HG02852 (cell line): ENCODE data around the gene SHROOM2.
"Not testable (repeated sequence)": the region's sequence is repeated elsewhere in the genome, so short reads cannot be mapped to it uniquely, and the experiment has no call there.

Experiments used
- ATAC-seq: cut with Tn5 transposase; IDR thresholded peaks from one replicate; pipeline ENCODE4 v1.9.1; 2021; ENCODE audit warnings: mild to moderate bottlenecking, moderate library complexity; ENCODE audit not compliant: unreplicated experiment

SHROOM2 gene, protein sequence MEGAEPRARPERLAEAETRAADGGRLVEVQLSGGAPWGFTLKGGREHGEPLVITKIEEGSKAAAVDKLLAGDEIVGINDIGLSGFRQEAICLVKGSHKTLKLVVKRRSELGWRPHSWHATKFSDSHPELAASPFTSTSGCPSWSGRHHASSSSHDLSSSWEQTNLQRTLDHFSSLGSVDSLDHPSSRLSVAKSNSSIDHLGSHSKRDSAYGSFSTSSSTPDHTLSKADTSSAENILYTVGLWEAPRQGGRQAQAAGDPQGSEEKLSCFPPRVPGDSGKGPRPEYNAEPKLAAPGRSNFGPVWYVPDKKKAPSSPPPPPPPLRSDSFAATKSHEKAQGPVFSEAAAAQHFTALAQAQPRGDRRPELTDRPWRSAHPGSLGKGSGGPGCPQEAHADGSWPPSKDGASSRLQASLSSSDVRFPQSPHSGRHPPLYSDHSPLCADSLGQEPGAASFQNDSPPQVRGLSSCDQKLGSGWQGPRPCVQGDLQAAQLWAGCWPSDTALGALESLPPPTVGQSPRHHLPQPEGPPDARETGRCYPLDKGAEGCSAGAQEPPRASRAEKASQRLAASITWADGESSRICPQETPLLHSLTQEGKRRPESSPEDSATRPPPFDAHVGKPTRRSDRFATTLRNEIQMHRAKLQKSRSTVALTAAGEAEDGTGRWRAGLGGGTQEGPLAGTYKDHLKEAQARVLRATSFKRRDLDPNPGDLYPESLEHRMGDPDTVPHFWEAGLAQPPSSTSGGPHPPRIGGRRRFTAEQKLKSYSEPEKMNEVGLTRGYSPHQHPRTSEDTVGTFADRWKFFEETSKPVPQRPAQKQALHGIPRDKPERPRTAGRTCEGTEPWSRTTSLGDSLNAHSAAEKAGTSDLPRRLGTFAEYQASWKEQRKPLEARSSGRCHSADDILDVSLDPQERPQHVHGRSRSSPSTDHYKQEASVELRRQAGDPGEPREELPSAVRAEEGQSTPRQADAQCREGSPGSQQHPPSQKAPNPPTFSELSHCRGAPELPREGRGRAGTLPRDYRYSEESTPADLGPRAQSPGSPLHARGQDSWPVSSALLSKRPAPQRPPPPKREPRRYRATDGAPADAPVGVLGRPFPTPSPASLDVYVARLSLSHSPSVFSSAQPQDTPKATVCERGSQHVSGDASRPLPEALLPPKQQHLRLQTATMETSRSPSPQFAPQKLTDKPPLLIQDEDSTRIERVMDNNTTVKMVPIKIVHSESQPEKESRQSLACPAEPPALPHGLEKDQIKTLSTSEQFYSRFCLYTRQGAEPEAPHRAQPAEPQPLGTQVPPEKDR (N-terminal part only)

DNA sequence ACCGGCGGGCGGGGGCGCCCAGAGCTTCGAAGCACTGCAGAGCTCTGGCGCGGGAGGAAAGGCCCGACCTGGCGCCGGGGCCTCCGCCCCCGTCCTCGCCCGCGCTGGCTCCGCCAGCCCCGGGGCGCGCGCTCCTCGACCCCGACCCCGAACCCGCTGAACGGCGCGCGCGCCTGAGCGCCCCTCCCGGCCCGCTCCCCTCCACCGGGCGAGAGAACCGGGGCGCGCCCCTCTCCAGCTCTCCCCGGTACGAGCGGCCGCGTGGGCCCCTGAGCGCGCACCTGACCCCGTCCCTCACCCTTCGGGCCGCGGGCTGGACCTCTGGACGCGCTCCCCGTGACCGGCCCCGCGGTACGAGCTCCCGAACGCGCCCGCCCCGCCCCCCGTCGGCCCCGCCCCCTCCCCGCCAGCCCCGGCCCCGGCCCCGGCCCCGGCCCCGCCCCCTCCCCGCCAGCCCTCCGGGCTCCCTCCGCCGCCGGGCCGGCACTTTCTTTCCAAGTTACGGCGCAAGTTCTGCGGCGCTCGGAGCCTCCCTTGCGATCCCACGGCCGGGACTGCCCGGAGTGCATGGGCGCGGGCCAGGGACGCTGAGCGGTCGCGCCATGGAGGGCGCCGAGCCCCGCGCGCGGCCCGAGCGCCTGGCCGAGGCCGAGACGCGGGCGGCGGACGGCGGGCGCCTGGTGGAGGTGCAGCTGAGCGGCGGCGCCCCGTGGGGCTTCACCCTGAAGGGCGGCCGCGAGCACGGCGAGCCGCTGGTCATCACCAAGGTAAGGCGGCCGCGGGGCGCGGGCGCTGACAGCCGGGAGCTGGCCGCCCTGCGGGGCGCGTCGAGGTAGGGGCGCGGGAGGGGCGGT lies at the start of gene SHROOM2:
SHROOM2 (plus strand) TSS at position 486 of the 854 bp plus-strand sequence; CDS start at position 603, 117 bp downstream.
- ATAC-seq: no peak

DNA sequence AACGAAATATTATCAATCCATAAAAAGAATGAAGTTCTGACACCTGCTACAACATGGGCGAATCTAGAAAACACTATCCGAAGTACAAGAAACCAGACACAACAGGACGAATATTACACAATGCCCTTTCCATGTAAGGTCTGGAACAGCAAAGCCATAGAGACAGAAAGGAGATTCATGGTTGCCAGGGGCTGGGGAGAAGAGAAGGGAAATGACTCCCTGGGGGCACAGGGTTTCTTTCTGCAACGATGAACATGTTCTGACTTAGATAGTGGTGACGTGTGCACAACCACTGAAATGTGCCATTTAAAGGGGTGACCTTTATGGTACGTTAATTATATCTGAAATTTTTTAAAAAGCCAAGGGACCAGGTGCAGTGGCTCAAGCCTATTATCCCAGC lies 48.9 kb upstream of the SHROOM2 start:
- no peak for ATAC-seq

DNA sequence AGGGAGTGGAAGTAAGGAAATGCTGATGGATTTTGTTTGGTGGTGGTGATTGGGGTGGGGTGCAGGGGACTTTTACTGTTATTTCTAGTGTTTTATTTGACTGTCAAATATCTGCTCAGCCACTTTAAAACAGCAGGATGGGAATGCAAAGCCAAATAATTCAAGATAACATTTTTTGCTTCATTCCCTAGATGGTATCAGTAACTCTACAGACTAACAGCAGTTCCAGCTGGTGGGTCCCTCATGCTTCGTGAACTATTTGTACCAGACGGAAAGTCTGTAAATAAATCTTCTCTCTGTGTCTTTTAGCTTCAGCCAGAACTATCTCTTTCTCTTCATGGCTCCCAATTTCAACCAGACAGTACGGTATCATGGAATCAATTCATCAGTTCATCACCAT lies 48.1 kb upstream of the SHROOM2 start:
- ATAC-seq: no peak

- no peak for ATAC-seq
Measured at GRCh38 chrX:9739130-9739529, 47.1 kb upstream of the SHROOM2 start.

DNA sequence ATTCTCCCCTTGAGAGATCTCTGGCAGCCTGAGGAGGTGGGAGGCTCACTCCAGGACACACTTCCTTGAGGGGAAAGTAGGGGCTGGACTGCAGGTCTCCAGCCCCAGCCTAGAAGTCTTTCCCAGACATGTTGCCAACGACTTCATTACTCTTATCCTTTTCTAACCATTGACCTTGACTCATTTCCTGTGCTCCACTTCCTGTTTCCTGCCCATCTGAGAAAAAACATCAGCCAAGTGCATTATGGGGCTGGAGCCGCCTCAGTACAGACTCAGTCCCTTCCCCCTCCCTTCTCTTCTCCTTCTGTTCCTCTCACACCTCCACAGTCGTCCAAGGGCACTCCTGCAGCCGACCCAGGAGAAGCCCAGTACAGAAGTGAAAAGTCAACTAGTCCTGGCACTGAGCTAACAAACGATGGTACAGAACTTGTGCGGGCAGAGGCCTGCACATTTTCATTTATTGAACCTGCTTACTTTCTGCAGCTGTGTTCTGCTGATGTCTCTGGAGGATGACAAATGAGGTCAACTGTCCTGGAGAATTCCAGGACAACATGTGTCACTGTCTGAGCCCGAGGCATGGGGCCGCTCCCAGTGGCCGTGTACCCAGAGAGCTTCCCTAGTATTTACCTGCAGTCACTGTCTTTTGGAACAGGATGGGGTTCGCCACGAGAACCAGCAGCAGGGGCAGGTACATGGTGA lies 40.7 kb upstream of the SHROOM2 start:
- ATAC-seq: no peak

- no peak for ATAC-seq
Measured at GRCh38 chrX:9746148-9746888, 39.9 kb upstream of the SHROOM2 start.

- ATAC-seq: no peak
Measured at GRCh38 chrX:9747644-9748043, 38.6 kb upstream of the SHROOM2 start.

DNA sequence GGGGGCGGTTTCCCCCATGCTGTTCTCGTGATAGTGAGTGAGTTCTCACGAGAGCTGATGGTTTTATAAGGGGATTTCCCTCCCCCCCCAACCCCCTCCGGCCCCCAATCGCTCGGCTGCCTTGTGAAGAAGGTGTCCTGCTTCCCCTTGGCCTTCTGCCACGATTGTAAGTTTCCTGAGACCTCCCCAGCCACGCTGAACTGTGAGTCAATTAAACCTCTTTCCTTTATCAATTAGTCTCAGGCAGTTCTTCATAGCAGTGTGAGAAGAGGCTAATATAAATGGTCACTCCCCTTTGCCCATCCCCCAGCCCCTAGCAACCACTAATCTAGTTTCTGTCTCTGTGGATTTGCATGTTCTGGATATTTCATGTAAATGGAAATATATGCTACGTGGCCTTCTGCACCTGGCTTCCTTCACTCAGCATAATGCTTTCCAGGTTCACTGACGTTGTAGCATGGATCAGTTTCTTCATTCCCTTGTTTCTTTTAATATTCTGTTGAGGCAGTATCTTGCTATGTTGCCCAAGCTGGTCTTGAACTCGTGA lies 37.0 kb upstream of the SHROOM2 start:
- no peak for ATAC-seq

GRCh38 chrX:9757366-9757765 lies 28.9 kb upstream of the SHROOM2 start:
- no peak for ATAC-seq

- ATAC-seq: no peak
Measured at GRCh38 chrX:9758021-9758638, 28.1 kb upstream of the SHROOM2 start.

GRCh38 chrX:9759337-9759736 lies 26.9 kb upstream of the SHROOM2 start:
- ATAC-seq: no peak

- no peak for ATAC-seq
Measured at GRCh38 chrX:9765072-9765736, 21.0 kb upstream of the SHROOM2 start.

GRCh38 chrX:9765737-9766097 lies 20.5 kb upstream of the SHROOM2 start, which contains the start of gene GPR143:
Gene GPR143 (minus strand): TSS chrX:9765847. CDS start chrX:9765817, 30 bp downstream.
- no peak for ATAC-seq

- no peak for ATAC-seq
Measured at GRCh38 chrX:9767375-9767774, 18.9 kb upstream of the SHROOM2 start.

GRCh38 chrX:9768321-9768839 lies 17.8 kb upstream of the SHROOM2 start:
- ATAC-seq: not testable (repeated sequence)

DNA sequence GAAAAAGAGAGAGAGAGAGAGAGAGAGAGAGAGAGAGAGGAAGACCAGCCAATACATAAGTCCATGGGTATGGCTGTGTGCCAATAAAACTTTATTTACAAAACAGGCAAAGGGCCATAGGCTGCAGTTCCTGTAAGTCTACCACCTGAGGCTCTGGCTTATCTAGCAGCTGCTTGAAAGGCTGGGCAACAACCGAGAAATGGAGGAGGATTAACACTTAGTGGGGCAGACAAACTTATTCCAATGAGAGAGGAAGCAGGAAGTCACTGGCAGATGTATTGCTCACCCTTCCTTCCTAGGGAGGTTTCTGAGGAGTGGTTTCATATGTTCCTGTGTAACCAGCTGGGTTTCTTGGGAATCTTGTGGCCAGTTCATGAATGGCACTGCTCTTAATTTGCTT lies 15.9 kb upstream of the SHROOM2 start:
- ATAC-seq: no peak

GRCh38 chrX:9772943-9773342 lies 13.3 kb upstream of the SHROOM2 start:
- no peak for ATAC-seq
